ENCODE measurements around the gene HOXD4. TPM values are rescaled to one million over a fixed set of nuclear protein-coding genes. Genes with fewer than 3 reads are reported as not detected.

Gene HOXD4
- polyA plus RNA-seq, 1 of the 3 experiments (the other 2 are of a cell fraction) = 1.0 TPM

DNA sequence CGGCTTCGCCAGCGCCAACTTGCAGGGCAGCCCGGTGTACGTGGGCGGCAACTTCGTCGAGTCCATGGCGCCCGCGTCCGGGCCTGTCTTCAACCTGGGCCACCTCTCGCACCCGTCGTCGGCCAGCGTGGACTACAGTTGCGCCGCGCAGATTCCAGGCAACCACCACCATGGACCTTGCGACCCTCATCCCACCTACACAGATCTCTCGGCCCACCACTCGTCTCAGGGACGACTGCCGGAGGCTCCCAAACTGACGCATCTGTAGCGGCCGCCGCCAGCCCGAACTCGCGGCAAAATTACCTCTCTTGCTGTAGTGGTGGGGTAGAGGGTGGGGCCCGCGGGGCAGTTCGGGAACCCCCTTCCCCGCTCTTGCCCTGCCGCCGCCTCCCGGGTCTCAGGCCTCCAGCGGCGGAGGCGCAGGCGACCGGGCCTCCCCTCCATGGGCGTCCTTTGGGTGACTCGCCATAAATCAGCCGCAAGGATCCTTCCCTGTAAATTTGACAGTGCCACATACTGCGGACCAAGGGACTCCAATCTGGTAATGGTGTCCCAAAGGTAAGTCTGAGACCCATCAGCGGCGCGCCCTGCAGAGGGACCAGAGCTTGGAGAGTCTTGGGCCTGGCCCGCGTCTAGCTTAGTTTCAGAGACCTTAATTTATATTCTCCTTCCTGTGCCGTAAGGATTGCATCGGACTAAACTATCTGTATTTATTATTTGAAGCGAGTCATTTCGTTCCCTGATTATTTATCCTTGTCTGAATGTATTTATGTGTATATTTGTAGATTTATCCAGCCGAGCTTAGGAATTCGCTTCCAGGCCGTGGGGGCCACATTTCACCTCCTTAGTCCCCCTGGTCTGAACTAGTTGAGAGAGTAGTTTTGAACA lies 20.9 kb downstream of the HOXD4 start:
- no peak for DNase-seq
- Histone ChIP-seq H2AFZ (ENCODE audit: low read depth) (no peak overlapping the region), H3K9ac (no peak overlapping the region)

DNA sequence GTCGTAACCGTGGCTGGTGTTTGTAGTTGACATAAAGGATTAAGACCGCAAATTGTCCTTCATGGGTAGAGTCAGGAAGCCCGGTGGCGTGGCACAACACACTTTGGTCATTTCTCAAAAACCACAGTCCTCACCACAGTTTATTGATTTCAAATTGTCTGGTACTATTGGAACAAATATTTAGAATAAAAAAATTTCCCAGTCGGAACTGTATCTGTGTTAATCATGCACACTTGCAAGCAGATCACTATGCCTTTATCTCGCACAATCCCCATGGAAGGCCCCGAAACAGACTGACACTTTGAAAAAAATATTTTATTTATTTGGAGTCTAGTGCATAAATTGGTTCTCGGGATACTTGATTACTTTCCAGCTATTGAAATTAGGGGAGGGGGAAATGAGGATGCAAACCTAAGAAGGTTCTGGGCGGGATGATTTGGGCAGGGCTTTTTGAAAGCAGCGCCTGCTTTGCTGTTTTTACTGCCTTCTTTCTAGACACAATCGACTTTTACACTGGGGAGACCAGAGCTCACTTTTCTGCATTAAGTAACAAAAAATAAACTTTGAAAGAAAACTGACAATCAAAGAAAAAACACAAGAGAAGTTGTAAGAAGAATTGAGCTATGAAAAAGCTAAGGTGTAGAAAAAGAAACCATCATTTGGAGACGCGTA lies 21.7 kb downstream of the HOXD4 start:
- CTCF ChIA-PET = no interaction called here
- Histone ChIP-seq H2AFZ (ENCODE audit: low read depth) (no peak overlapping the region), H4K20me1 (ENCODE audit: insufficient read depth) (no peaks in the 10 kb centered on the region), H3K27ac (ENCODE audit: low read depth in 2 of 2, low read length in 1 of 2) (no peak overlapping the region), H3K4me3 (ENCODE audit: low read depth in 2 of 2, low read length in 1 of 2) (no peak overlapping the region), H3K4me1 (ENCODE audit: control insufficient read depth in 1 of 2, insufficient read depth in 2 of 2, low read depth in 1 of 2, low read length in 1 of 2) (peaks cover 0 to 14% of the 10 kb centered on the region in 2 experiments; a peak in 2 of 4 replicates), H3K9ac (no peak overlapping the region), H3K27me3 (ENCODE audit: insufficient read depth) (no peaks in the 10 kb centered on the region), H3K4me2 (no peak overlapping the region), H3F3A (replicated peaks; ENCODE audit: insufficient read depth) (no peaks in the 10 kb centered on the region), H3K36me3 (replicated peaks in 1 of 2; ENCODE audit: control insufficient read depth in 1 of 2, insufficient read depth in 2 of 2, low read length in 1 of 2) (peaks cover 0 to 4% of the 10 kb centered on the region in 2 experiments), H3K79me2 (ENCODE audit: insufficient read depth) (no peaks in the 10 kb centered on the region), H3K9me3 (no peaks in the 10 kb centered on the region), H3K9me2 (no peaks in the 10 kb centered on the region)
- no peak for TF ChIP-seq SMC3 (IDR thresholded peaks at IDR 0.05; ENCODE audit: low read depth, low read length)
- TF ChIP-seq, protein P1, sequence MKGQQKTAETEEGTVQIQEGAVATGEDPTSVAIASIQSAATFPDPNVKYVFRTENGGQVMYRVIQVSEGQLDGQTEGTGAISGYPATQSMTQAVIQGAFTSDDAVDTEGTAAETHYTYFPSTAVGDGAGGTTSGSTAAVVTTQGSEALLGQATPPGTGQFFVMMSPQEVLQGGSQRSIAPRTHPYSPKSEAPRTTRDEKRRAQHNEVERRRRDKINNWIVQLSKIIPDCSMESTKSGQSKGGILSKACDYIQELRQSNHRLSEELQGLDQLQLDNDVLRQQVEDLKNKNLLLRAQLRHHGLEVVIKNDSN (IDR thresholded peaks at IDR 0.05; ENCODE audit: borderline replicate concordance, low read depth) = no peak
- TF ChIP-seq NFIC (IDR thresholded peaks at IDR 0.05; ENCODE audit: borderline replicate concordance) = no peak
- 87% methylated on average over 14 of the region's 14 CpGs for WGBS (ENCODE audit: low lambda C conversion rate)
- POLR2A ChIA-PET = no interaction called here
- no peak for DNase-seq

More for the DNA sequence above, 20.9 kb downstream of the HOXD4 start:
- ChIA-PET CTCF (interaction anchor here (3.9 to 4.2 kb wide), 2 partner anchors 32 to 282 kb away, joined by 18 to 19 read pairs; no protein-coding TSS in a partner anchor), POLR2A (no interaction called here)
- Histone ChIP-seq H4K20me1 (ENCODE audit: insufficient read depth) (no peaks in the 10 kb centered on the region), H3F3A (replicated peaks; ENCODE audit: insufficient read depth) (no peaks in the 10 kb centered on the region), H3K9me3 (no peaks in the 10 kb centered on the region), H3K36me3 (replicated peaks in 1 of 2; ENCODE audit: control insufficient read depth in 1 of 2, insufficient read depth in 2 of 2, low read length in 1 of 2) (peaks cover 0 to 4% of the 10 kb centered on the region in 2 experiments), H3K4me1 (ENCODE audit: control insufficient read depth in 1 of 2, insufficient read depth in 2 of 2, low read depth in 1 of 2, low read length in 1 of 2) (peaks cover 0 to 14% of the 10 kb centered on the region in 2 experiments; a peak in 2 of 4 replicates), H3K4me3 (ENCODE audit: low read depth in 2 of 2, low read length in 1 of 2) (no peak overlapping the region), H3K27me3 (ENCODE audit: insufficient read depth) (no peaks in the 10 kb centered on the region), H3K9me2 (no peaks in the 10 kb centered on the region), H3K4me2 (no peak overlapping the region), H3K27ac (ENCODE audit: low read depth in 2 of 2, low read length in 1 of 2) (no peak overlapping the region), H3K79me2 (ENCODE audit: insufficient read depth) (no peaks in the 10 kb centered on the region)
- 95% methylated on average over 40 of the region's 60 CpGs for WGBS (ENCODE audit: low lambda C conversion rate)
- no peak for TF ChIP-seq FOXM1 (IDR thresholded peaks at IDR 0.05; ENCODE audit: low read depth)
- TF ChIP-seq YY1 (IDR thresholded peaks at IDR 0.05; ENCODE audit: low read depth) = no peak
- no peak for TF ChIP-seq NFIC (IDR thresholded peaks at IDR 0.05; ENCODE audit: borderline replicate concordance)
- no peak for TF ChIP-seq CHD2 (IDR thresholded peaks at IDR 0.05; ENCODE audit: low read length, partially characterized antibody)
- TF ChIP-seq TCF12 (IDR thresholded peaks at IDR 0.05) = no peak
- TF ChIP-seq POLR2AphosphoS5 (IDR thresholded peaks at IDR 0.05; ENCODE audit: low read depth, low read length) = no peak
- TF ChIP-seq, protein P2, sequence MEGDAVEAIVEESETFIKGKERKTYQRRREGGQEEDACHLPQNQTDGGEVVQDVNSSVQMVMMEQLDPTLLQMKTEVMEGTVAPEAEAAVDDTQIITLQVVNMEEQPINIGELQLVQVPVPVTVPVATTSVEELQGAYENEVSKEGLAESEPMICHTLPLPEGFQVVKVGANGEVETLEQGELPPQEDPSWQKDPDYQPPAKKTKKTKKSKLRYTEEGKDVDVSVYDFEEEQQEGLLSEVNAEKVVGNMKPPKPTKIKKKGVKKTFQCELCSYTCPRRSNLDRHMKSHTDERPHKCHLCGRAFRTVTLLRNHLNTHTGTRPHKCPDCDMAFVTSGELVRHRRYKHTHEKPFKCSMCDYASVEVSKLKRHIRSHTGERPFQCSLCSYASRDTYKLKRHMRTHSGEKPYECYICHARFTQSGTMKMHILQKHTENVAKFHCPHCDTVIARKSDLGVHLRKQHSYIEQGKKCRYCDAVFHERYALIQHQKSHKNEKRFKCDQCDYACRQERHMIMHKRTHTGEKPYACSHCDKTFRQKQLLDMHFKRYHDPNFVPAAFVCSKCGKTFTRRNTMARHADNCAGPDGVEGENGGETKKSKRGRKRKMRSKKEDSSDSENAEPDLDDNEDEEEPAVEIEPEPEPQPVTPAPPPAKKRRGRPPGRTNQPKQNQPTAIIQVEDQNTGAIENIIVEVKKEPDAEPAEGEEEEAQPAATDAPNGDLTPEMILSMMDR (IDR thresholded peaks at IDR 0.05) = no peak
- no peak for TF ChIP-seq JUND (IDR thresholded peaks at IDR 0.05)
- no peak for TF ChIP-seq MXI1 (IDR thresholded peaks at IDR 0.05; ENCODE audit: low read depth, low read length)
- no peak for TF ChIP-seq EZH2phosphoT487 (IDR thresholded peaks at IDR 0.05; ENCODE audit: borderline replicate concordance, low read depth)
- TF ChIP-seq RFX5 (IDR thresholded peaks at IDR 0.05; ENCODE audit: low read length) = no peak
- TF ChIP-seq, protein P3, sequence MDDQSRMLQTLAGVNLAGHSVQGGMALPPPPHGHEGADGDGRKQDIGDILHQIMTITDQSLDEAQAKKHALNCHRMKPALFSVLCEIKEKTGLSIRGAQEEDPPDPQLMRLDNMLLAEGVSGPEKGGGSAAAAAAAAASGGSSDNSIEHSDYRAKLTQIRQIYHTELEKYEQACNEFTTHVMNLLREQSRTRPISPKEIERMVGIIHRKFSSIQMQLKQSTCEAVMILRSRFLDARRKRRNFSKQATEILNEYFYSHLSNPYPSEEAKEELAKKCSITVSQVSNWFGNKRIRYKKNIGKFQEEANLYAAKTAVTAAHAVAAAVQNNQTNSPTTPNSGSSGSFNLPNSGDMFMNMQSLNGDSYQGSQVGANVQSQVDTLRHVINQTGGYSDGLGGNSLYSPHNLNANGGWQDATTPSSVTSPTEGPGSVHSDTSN (IDR thresholded peaks at IDR 0.05) = no peak
- TF ChIP-seq SIN3A (IDR thresholded peaks at IDR 0.05; ENCODE audit: borderline replicate concordance, low read depth, low read length) = no peak

All from SK-N-SH (cell line).